ENCODE data around the gene ZNF423.

The ZNF423 gene

DNA sequence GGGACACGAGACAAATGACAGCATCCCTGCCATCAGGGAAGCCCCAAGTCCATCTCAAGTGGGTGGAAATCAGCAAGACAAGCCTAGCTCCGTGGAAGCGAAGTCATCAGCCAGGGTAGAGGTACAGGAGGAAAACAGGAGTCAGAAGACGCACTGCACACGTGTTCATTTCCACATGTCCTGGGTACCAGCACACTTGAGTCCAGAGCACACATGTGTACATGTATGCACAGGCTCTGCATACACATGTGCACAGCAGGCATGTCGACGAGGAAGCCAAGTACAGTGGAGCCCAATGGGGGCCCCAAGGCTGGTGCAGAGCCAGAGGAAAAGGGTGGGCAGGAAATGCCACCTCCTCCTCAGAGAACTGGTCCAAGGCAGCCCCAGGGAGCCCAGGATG is 75.9 kb downstream of the ZNF423 start:
- no peak overlapping the region for H3K27ac ChIP-seq (ENCODE audit: low read depth, low read length, poor library complexity, severe bottlenecking)
- no peaks in the 10 kb centered on the region for H3K9me2 ChIP-seq (ENCODE audit: low read depth, low read length)
- TF ChIP-seq EZH2 (IDR thresholded peaks at IDR 0.05; ENCODE audit: borderline replicate concordance, low read length): no peak
- TF ChIP-seq CTCF (IDR thresholded peaks at IDR 0.05; ENCODE audit: low read length): no peak
- H3K4me2 ChIP-seq (ENCODE audit: low read length): no peak overlapping the region
- H2AFZ ChIP-seq (ENCODE audit: low read length): no peak overlapping the region
- no peaks in the 10 kb centered on the region for H3K9me3 ChIP-seq (ENCODE audit: low read length)
- no peaks in the 10 kb centered on the region for H3K4me1 ChIP-seq (ENCODE audit: insufficient read depth, low read length, severe bottlenecking)
- H3K79me2 ChIP-seq (ENCODE audit: insufficient read depth, low read length): no peaks in the 10 kb centered on the region
- no peaks in the 10 kb centered on the region for H3F3A ChIP-seq (ENCODE audit: insufficient read depth, low read length)
- H4K20me1 ChIP-seq (ENCODE audit: insufficient read depth, low read length): no peaks in the 10 kb centered on the region
- no peaks in the 10 kb centered on the region for H3K36me3 ChIP-seq (ENCODE audit: insufficient read depth, low read length)
- no peak overlapping the region for H3K9ac ChIP-seq (ENCODE audit: low read length)
- no peak overlapping the region for H3K4me3 ChIP-seq (ENCODE audit: low read depth, low read length, poor library complexity, severe bottlenecking)
- no peaks in the 10 kb centered on the region for H3K27me3 ChIP-seq (ENCODE audit: insufficient read depth, low read length)

- no peaks in the 10 kb centered on the region for H3K4me1 ChIP-seq (ENCODE audit: insufficient read depth, low read length, severe bottlenecking)
- H3K4me3 ChIP-seq (ENCODE audit: low read depth, low read length, poor library complexity, severe bottlenecking): no peak overlapping the region
- H3K36me3 ChIP-seq (ENCODE audit: insufficient read depth, low read length): no peaks in the 10 kb centered on the region
- no peak overlapping the region for H3K27ac ChIP-seq (ENCODE audit: low read depth, low read length, poor library complexity, severe bottlenecking)
- no peaks in the 10 kb centered on the region for H3K27me3 ChIP-seq (ENCODE audit: insufficient read depth, low read length)
- H2AFZ ChIP-seq (ENCODE audit: low read length): no peak overlapping the region
- no peaks in the 10 kb centered on the region for H3K9me2 ChIP-seq (ENCODE audit: low read depth, low read length)
- no peaks in the 10 kb centered on the region for H3K79me2 ChIP-seq (ENCODE audit: insufficient read depth, low read length)
- H4K20me1 ChIP-seq (ENCODE audit: insufficient read depth, low read length): no peaks in the 10 kb centered on the region
- H3K4me2 ChIP-seq (ENCODE audit: low read length): no peak overlapping the region
- TF ChIP-seq EZH2 (IDR thresholded peaks at IDR 0.05; ENCODE audit: borderline replicate concordance, low read length) (no peak), CTCF (IDR thresholded peaks at IDR 0.05; ENCODE audit: low read length) (no peak)
- no peaks in the 10 kb centered on the region for H3K9me3 ChIP-seq (ENCODE audit: low read length)
- no peak overlapping the region for H3K9ac ChIP-seq (ENCODE audit: low read length)
- no peaks in the 10 kb centered on the region for H3F3A ChIP-seq (ENCODE audit: insufficient read depth, low read length)
These were observed 77.5 kb downstream of the ZNF423 start for GRCh38 chr16:49778202-49778930.

DNA sequence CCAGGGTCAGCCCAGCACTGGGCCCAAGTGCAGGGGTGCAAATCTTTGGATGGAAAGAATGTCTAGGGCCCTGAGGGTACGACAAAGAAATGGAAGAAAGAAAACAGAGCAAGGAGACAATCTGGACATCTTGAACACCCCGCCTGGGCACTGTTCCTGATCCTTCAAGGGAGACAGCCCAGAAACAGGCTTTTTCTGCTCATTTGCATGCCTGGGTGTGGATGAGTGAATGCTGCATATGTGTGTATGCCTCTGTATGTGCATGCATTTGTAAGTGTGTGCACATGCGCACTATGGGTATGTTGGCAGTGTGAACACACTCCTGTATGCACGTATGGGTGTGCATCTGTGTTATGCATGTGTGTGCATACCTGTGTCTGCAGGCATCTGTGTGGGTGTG is 79.2 kb downstream of the ZNF423 start:
- no peak overlapping the region for H2AFZ ChIP-seq (ENCODE audit: low read length)
- H3K79me2 ChIP-seq (ENCODE audit: insufficient read depth, low read length): no peaks in the 10 kb centered on the region
- TF ChIP-seq EZH2 (IDR thresholded peaks at IDR 0.05; ENCODE audit: borderline replicate concordance, low read length) (no peak), CTCF (IDR thresholded peaks at IDR 0.05; ENCODE audit: low read length) (no peak)
- H3F3A ChIP-seq (ENCODE audit: insufficient read depth, low read length): no peaks in the 10 kb centered on the region
- H3K4me2 ChIP-seq (ENCODE audit: low read length): no peak overlapping the region
- H3K9ac ChIP-seq (ENCODE audit: low read length): no peak overlapping the region
- no peak overlapping the region for H3K4me3 ChIP-seq (ENCODE audit: low read depth, low read length, poor library complexity, severe bottlenecking)
- H3K4me1 ChIP-seq (ENCODE audit: insufficient read depth, low read length, severe bottlenecking): no peaks in the 10 kb centered on the region
- no peaks in the 10 kb centered on the region for H4K20me1 ChIP-seq (ENCODE audit: insufficient read depth, low read length)
- H3K27ac ChIP-seq (ENCODE audit: low read depth, low read length, poor library complexity, severe bottlenecking): no peak overlapping the region
- H3K9me2 ChIP-seq (ENCODE audit: low read depth, low read length): no peaks in the 10 kb centered on the region
- no peaks in the 10 kb centered on the region for H3K36me3 ChIP-seq (ENCODE audit: insufficient read depth, low read length)
- no peaks in the 10 kb centered on the region for H3K27me3 ChIP-seq (ENCODE audit: insufficient read depth, low read length)
- H3K9me3 ChIP-seq (ENCODE audit: low read length): no peaks in the 10 kb centered on the region
